Neural cell (in vitro differentiated cells): ENCODE data around the gene DOK1.

Experiments used
- EP300 ChIP-seq: fragments of 450-650 bp; conservative IDR thresholded peaks from 2 replicates; pipeline ENCODE4 v1.6.1; 2014; ENCODE audit warnings: antibody characterized with exemption, mild to moderate bottlenecking, moderate library complexity; ENCODE audit not compliant: poor library complexity, severe bottlenecking
- EZH2 ChIP-seq: fragments of 200-600, 300-800 bp; shearing (Covaris generic), sonication (generic); IDR thresholded peaks from 2 replicates; pipeline ENCODE4 v1.6.1; 2014; ENCODE audit warnings: antibody characterized with exemption, low read length, borderline replicate concordance, mild to moderate bottlenecking; ENCODE audit not compliant: insufficient read depth, poor library complexity, severe bottlenecking
- MXI1 ChIP-seq: fragments of 450-650 bp; conservative IDR thresholded peaks from 2 replicates; pipeline ENCODE4 v1.6.1; 2014; ENCODE audit warnings: antibody characterized with exemption, mild to moderate bottlenecking; ENCODE audit not compliant: poor library complexity, severe bottlenecking
- POLR2AphosphoS5 ChIP-seq: IDR thresholded peaks from 2 replicates; pipeline ENCODE4 v1.6.1; 2012
- RAD21 ChIP-seq: fragments of 450-650 bp; conservative IDR thresholded peaks from 2 replicates; pipeline ENCODE4 v1.6.1; 2014; ENCODE audit warnings: antibody characterized with exemption, mild to moderate bottlenecking, moderate library complexity
- SMC3 ChIP-seq: fragments of 450-650 bp; conservative IDR thresholded peaks from 2 replicates; pipeline ENCODE4 v1.6.1; 2014; ENCODE audit warnings: antibody characterized with exemption, mild to moderate bottlenecking, moderate library complexity; ENCODE audit not compliant: poor library complexity
- TAF1 ChIP-seq: IDR thresholded peaks from 2 replicates; pipeline ENCODE4 v1.6.1; 2012; ENCODE audit warnings: low read depth
- TF ChIP-seq, protein P1 (sequence below): fragments of 450-650 bp; IDR thresholded peaks from 2 replicates; pipeline ENCODE4 v1.5.1; 2014; ENCODE audit warnings: antibody characterized with exemption, mild to moderate bottlenecking, moderate library complexity; ENCODE audit not compliant: poor library complexity, severe bottlenecking
- TF ChIP-seq, protein P2 (sequence below): IDR thresholded peaks from 2 replicates; pipeline ENCODE4 v1.6.1; 2012; ENCODE audit warnings: borderline replicate concordance

DNA sequence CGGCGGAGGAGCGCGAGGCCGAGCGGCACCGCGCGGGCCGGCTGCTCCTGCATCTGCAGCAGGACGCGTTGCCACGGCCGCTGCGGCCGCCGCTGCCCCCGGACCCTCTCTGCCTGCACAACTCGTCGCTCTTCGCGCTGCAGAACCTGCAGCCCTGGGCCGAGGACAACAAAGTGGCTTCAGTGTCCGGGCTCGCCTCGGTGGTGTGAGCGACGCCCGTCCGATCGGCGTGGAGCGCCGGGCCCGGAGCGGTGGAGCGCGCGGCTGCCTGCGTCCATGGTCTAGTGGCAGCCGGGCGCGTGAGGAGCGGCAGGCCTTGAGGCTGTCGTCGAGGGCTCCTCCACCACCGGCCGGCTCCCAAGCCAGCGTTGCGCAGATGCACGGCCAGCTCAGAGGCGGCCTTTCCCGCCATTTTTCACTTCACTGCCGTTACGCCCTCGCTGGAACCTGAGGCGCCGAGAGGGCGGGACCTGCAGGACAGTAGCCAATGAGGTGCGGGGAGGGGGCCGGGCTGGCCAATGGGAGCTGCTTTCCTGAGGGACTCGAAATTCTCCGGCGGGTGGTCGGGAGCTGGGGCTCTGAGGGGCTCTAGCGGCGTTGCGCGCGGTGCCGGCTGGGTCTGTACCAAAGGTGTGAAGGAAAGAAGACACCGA lies 38.4 kb upstream of the DOK1 start:
- TF ChIP-seq, protein P1, sequence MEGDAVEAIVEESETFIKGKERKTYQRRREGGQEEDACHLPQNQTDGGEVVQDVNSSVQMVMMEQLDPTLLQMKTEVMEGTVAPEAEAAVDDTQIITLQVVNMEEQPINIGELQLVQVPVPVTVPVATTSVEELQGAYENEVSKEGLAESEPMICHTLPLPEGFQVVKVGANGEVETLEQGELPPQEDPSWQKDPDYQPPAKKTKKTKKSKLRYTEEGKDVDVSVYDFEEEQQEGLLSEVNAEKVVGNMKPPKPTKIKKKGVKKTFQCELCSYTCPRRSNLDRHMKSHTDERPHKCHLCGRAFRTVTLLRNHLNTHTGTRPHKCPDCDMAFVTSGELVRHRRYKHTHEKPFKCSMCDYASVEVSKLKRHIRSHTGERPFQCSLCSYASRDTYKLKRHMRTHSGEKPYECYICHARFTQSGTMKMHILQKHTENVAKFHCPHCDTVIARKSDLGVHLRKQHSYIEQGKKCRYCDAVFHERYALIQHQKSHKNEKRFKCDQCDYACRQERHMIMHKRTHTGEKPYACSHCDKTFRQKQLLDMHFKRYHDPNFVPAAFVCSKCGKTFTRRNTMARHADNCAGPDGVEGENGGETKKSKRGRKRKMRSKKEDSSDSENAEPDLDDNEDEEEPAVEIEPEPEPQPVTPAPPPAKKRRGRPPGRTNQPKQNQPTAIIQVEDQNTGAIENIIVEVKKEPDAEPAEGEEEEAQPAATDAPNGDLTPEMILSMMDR, result no peak
- TF ChIP-seq EP300, result no peak
- no peak for TF ChIP-seq EZH2
- TF ChIP-seq, protein P2, sequence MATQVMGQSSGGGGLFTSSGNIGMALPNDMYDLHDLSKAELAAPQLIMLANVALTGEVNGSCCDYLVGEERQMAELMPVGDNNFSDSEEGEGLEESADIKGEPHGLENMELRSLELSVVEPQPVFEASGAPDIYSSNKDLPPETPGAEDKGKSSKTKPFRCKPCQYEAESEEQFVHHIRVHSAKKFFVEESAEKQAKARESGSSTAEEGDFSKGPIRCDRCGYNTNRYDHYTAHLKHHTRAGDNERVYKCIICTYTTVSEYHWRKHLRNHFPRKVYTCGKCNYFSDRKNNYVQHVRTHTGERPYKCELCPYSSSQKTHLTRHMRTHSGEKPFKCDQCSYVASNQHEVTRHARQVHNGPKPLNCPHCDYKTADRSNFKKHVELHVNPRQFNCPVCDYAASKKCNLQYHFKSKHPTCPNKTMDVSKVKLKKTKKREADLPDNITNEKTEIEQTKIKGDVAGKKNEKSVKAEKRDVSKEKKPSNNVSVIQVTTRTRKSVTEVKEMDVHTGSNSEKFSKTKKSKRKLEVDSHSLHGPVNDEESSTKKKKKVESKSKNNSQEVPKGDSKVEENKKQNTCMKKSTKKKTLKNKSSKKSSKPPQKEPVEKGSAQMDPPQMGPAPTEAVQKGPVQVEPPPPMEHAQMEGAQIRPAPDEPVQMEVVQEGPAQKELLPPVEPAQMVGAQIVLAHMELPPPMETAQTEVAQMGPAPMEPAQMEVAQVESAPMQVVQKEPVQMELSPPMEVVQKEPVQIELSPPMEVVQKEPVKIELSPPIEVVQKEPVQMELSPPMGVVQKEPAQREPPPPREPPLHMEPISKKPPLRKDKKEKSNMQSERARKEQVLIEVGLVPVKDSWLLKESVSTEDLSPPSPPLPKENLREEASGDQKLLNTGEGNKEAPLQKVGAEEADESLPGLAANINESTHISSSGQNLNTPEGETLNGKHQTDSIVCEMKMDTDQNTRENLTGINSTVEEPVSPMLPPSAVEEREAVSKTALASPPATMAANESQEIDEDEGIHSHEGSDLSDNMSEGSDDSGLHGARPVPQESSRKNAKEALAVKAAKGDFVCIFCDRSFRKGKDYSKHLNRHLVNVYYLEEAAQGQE, result no peak
- no peak for TF ChIP-seq TAF1
- TF ChIP-seq POLR2AphosphoS5, result no peak
- TF ChIP-seq RAD21, result no peak
- TF ChIP-seq MXI1, result no peak
- no peak for TF ChIP-seq SMC3
